Tibial nerve (tissue), 4 donors: ENCODE results near the gene ACTL9.

Experiments
- CTCF ChIP-seq, 5 experiments: fragments of 200-600 bp in 3 of 5; fragments of 450-650 bp in 2 of 5; sonication (generic) in 3 of 5; IDR thresholded peaks; one replicate each; pipeline ENCODE4 v1.5.1; 2016 to 2019; ENCODE audit warnings: antibody characterized with exemption in 5 of 5, mild to moderate bottlenecking in 3 of 5, moderate library complexity in 2 of 5
- EP300 ChIP-seq, 2 donors: sonication (generic); formaldehyde crosslinking; IDR thresholded peaks; one replicate each; pipeline ENCODE4 v1.6.1; 2017; ENCODE audit warnings: antibody characterized with exemption in 2 of 2, mild to moderate bottlenecking in 1 of 2

DNA sequence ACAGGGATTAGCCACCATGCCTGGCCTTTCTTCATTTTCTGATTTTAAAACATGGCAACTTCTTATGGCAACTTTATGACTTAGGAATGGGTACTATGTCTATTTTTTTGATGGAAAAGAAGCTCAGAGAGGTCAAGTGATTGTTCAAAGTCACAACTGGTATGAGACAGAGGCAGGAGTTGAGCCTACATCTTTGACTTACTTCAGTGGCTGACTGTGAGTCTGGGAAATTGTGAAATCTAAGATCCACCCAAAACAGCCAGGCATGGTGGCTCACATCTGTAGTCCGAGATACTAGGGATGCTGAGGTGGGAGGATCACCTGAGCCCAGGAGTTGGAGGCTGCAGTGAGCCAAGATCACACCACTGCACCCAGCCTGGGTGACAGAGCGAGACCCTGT lies 2.4 kb upstream of the ACTL9 start:
- no peak for TF ChIP-seq CTCF (IDR thresholded peaks at IDR 0.05)
- no peak for TF ChIP-seq EP300 (IDR thresholded peaks at IDR 0.05)
